Activated CD4-positive, alpha-beta T cell treated with anti-CD3 and anti-CD28 coated beads, Interleukin-2, Interleukin-4, amounts not matched to agents 100 ng/mL and 50 ng/mL, durations not matched to agents 16 hours and 8 hours (primary cell): ENCODE measurements around the gene CCNB3.
"Not testable (repeated sequence)": the region's sequence is repeated elsewhere in the genome, so short reads cannot be mapped to it uniquely, and the experiment has no call there.

Experiments
- DNase-seq: peaks from one replicate; pipeline ENCODE4 v3.0.0-alpha.2; 2020; ENCODE audit warnings: low spot score

CCNB3 gene, protein sequence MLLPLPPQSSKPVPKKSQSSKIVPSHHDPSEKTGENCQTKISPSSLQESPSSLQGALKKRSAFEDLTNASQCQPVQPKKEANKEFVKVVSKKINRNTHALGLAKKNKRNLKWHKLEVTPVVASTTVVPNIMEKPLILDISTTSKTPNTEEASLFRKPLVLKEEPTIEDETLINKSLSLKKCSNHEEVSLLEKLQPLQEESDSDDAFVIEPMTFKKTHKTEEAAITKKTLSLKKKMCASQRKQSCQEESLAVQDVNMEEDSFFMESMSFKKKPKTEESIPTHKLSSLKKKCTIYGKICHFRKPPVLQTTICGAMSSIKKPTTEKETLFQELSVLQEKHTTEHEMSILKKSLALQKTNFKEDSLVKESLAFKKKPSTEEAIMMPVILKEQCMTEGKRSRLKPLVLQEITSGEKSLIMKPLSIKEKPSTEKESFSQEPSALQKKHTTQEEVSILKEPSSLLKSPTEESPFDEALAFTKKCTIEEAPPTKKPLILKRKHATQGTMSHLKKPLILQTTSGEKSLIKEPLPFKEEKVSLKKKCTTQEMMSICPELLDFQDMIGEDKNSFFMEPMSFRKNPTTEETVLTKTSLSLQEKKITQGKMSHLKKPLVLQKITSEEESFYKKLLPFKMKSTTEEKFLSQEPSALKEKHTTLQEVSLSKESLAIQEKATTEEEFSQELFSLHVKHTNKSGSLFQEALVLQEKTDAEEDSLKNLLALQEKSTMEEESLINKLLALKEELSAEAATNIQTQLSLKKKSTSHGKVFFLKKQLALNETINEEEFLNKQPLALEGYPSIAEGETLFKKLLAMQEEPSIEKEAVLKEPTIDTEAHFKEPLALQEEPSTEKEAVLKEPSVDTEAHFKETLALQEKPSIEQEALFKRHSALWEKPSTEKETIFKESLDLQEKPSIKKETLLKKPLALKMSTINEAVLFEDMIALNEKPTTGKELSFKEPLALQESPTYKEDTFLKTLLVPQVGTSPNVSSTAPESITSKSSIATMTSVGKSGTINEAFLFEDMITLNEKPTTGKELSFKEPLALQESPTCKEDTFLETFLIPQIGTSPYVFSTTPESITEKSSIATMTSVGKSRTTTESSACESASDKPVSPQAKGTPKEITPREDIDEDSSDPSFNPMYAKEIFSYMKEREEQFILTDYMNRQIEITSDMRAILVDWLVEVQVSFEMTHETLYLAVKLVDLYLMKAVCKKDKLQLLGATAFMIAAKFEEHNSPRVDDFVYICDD (N-terminal part only)

DNA sequence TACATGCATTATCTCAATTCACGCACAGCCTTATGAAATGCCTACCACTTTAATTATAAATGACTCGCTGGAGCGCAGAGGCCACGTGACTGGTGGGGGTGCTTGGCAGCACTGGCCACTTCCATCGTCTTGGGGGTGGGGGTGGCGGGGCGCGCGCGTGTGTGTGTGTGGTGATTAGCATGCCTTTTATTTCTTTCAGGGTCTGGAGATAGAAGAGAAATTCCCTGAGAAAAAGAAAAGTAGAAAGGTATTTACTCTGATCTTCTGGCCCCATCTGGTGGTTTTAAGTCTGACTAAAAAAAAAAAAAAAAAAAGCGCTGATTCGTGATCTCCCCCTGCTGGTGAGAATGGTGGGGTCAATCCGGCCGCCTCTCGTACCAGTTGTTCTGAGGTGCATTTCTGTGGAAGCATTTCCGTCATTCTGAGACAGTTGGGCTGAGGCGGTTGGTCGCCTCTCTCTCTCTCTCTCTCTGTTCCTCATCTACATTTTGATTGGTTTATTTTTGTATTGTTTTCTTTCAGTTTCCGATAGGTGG is at the start of gene CCNB3:
Gene CCNB3, plus strand, starts transcription at position 402 of the 536 bp plus-strand sequence. CDS start 80,399 bp downstream, outside the sequence.
- DNase-seq: peak; percentile 74

DNA sequence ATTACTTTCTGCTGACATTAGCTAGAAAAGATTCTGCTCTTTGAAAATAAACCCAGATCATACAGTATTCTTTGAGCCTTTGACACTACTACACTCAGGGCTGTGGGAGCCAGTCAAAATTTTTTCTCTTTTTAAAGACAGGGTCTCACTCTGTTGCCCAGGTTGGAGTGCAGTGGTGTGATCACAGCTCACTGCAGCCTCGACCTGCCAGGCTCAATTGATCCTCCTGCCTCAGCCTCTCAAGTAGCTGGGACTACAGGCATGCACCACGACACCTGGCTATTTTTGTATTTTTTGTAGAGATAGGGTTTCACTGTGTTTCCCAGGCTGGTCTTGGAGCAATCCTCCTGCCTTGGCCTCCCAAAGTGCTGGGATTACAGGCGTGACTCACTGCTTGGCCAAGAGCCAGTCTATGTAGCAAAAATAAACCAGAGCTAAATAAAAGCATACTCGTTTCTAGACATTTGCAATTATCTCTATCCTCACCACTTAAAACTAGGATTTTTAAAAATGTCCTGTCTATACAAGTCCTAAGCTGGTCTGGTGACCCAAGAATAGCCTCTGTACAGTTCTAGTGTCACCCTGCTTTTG is 46.9 kb upstream of the CCNB3 start:
- DNase-seq: no peak

DNA sequence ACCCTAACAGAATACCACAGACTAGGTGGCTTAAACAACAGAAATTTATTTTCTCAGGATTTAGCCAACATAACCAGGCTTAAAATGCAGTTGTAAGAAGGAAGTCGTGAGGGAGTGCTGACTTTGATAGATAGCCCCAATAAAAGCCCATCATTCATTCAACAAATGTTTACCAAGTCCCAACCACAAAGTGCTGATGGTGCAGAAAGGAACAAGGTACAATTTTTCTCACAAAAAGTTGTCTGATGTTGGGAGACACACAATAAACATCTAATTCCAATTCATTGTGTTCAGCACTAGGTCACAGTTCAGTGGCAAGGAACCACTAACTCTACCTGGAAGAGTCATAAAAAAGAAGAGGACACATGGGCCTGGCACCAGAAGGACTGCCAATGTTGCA is 46.0 kb upstream of the CCNB3 start:
- no peak for DNase-seq

DNA sequence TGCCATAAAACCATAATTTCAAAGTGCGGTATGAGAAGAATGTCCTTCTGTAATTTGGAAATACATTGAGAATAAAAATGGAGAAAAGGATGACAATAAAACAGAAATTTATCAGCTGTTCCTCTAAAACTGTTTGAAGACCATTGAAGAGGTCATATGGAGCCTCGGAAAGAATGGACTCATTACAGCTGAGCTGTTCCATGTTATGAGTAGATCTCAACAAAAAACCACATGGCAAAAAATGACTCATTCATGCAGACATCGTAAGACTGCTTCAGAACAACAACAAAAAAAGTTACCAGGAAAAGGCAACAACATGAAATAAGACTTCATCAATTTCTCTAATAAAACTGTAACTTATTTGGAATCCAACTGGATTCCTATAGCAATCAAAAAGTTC is 43.4 kb upstream of the CCNB3 start:
- peak; percentile 24 for DNase-seq

DNA sequence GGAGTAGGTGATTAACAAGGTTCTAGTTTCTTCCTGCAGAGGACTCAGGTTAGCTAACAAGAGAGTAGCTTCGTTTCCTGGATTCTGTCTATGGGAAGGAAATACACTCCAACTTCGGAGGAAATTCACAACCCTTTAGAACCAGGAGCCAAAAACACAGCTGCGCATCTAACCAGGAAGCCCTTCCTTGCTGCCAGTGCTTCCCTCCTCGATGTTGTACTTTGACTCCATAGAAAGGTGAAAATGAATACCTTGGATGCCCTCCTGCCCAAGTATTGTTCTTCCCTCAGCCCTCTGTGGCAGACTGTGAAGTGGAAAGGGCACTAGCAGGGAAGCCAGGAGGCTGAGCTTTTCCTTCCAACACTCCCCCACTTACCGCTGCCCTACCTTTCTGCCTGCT is 38.8 kb upstream of the CCNB3 start:
- no peak for DNase-seq

DNA sequence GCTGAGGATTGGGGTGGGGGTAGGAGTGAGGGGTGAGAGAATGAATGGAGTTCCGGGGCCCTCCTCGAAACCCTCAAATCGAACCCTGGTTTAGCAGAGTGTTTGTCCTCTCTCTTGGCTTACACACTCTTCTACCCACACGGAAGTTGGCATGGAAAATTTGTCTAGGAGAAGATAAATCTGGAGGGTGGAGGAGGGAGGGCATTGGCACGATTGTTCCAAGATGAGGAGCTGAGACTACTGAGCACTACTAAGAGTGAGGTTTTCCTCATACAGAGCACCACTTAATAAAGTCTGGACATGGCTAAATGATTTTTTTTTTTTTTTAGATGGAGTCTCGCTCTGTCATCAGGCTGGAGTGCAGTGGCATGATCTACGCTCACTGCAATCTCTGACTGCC is 37.2 kb upstream of the CCNB3 start:
- DNase-seq: no peak

DNA sequence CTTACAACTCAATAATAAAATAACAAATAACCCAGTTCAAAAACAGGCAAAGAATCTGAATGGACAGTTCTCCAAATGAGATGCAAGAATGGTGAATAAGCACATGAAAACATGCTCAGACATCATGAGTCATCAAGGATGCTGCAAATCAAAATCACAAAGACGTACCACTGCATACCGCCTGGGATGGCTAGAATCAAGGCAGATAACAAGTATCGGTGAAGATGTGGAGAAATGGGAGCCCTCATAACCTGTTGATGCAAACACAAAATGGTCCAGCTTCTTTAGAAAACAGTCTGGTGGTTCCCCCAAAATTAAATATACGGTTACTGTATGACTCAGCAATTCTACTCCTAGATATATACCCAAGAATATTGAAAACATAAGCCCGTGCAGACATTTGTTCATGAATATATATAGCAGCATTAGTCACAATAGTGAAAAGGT is 36.3 kb upstream of the CCNB3 start:
- DNase-seq: peak; percentile 18

DNA sequence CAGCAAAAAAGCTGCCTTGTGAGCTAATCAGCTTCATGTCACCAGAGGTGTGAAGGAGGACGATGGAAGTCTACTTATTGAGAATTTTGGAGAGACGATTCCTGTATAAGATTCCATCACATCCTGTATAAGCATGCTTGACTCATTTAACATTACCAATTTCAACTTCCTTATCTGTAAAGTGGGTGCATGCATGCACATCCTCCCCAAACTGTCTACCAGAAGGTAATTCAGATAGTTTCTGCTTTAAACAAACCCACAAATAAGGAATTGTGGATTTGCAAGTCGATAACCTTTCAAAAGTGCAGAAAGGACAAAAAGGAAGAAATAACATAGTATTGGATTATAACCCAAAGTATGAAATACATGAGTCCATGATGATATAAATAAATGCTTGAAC is 34.8 kb upstream of the CCNB3 start:
- DNase-seq: no peak

DNA sequence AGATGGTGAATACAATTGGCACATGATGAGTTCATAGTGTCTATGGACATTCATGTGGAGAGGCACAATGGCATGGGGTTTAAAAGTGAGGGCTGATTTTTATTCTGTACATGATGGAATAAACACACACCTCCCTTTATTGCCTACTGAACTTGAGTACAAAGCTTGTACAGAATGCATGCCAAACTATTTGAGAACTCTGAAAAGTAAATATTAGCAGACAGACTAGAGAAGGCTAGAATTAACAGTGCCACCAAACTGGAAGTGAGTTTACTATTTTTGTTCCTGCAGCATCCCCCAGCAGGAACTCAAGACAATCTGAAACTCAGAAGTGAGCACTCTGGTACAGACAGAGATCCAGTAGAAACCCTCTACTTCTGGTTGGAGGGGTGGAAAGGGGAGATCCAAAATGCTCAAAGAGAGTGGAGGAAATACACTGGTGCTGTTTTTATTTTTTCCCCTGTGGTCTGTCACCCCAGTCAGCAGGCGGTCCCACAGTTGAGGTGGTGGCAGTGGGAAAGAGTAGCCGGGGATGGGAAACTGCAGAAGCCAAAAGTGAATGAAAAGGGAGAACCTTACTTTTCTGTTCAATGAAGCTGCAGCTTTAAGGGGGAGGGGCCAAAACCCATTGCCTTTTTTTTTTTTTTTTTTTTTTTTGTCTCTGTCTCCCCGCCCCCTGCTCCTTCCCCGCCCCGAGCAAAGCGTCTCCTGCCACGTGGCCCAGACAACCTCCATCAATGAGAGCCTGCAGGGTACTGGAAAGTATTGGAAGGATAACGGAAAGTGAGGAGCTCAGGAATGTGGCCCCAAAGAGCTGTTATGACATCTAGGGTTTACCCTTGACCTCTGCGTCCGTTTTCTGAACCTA is 24.3 kb upstream of the CCNB3 start:
- no peak for DNase-seq

DNA sequence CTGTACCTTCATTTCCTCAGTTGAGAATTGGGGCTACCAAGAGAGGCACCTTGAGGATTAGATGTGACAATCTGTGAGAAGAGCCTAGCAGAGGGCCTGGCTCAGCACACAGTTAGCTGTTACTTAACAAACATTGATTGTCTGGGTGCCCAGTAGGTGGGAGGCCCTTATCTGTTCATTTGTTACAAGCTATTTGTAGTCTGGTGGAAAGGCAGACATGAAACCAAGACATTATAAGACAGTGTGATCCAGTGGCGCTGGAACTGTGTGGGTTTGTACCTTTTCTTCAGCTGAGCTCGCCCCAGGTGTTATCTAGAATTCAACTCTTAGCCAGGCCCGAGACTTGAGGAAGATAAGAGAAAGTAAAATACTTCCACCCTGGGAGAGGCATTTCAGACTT is 20.7 kb upstream of the CCNB3 start:
- DNase-seq: no peak

DNA sequence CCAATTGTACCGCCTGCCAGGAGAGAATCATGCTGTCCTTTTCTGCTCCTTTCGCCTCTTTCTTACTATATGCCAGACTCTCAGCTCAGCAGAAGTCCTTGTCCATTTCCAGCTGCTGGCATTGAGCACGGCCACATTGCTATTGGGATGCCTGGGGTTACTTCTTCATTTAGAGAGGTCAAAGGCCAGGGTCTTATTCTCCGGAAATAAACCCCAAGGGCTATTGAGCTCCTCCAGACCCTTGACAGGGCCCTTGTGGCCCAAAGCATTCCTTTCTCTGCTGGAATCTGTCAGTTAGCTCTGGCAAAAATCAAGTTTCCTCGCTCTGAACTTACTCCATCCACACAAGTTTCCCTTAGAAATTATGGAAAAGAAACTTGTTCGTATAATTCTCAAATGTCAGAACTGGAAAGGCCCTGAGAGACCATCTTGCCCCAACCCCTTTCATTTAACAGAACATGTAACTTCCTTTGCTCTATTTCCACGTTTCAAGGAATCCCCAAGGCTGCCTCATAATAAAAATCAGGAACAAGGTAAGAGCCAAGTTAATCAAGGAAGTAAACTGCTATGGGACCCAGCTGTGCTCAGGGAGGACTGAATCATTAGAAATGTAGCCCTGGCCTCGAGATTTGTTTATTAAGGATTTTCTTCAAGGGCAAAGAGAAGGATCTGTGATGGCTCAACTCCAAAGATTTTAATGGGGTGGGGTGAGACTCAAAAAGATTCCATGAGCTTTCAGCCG is 15.5 kb upstream of the CCNB3 start:
- DNase-seq: no peak

DNA sequence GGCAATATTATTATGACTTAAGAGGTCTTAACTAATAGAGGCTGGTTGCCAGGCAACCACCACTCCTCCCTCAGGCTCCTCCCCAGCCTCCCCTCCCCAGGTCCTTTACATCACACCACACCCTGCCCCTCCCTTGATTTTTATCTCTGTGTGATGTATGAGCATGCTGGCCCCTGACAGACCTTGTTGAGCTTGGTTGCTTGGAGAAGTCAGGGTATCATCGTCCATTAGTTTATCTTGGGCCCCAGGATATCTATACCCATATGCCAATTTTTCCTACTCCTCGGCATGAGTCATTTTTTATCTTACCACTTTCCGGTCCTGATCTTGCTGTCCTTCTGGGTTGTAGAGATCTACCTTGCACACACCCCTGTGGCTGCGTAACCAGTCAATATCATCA is 6.2 kb upstream of the CCNB3 start:
- DNase-seq: no peak

DNA sequence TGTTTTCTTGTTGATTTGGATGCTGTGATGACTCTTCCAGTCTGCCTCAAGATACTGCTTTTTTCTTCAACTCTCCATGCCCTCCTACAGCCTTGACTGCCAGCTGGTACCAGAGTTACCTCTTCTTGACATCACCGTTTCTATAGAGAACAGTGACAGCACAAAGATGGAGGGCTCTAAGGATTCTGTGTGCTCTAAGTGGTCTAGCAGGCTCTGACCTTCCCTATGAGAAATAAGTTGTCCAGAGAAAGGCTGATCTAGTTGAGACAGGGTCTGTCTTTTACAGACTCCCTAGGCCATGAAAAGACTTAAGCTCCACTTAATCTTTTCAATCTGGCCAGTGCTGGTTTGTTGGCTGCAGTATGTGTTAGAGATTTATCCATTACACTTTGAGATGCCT is 3.7 kb upstream of the CCNB3 start, which contains the start of gene AKAP4:
Gene AKAP4, minus strand, starts transcription at position 101 of the 400 bp plus-strand sequence. CDS start 118 bp downstream, outside the sequence.
- no peak for DNase-seq

DNA sequence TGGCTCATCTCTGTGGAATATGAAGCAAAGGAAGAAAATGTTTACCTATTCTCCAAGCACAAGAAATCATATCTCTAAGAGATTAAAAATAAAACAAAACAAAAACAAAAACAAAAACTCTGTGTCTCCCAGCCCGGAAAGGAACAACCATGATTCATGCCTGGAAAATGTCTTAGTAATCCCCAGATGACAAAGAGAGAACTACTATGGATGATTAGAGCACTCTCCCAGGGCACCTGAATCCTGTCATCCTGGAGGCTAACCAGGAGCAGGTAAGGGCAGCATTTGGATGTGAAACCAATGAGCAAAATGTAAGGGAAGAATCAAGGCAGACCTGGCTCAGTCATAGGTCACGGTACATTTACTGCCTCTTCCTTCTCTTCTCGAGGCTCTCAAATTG is 2.0 kb upstream of the CCNB3 start:
- no peak for DNase-seq

DNA sequence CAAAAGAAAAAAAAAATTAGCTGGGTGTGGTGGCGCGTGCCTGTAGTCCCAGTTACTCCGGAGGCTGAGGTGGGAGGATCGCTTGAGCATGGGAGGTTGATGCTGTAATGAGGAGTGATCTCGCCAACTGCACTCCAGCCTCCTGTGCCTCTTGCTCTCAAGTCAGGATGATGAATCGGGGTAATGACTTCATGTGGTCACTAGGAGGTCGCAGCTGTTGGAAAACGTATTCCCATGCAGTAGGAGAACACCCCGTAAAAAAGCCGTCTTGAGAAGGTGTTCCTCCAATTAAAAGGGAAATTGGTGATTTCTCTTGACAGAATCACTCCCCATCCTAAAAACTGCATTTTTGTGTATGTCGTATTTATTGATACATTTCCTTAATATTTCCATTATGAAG is 2.2 kb downstream of the CCNB3 start:
- DNase-seq: no peak

DNA sequence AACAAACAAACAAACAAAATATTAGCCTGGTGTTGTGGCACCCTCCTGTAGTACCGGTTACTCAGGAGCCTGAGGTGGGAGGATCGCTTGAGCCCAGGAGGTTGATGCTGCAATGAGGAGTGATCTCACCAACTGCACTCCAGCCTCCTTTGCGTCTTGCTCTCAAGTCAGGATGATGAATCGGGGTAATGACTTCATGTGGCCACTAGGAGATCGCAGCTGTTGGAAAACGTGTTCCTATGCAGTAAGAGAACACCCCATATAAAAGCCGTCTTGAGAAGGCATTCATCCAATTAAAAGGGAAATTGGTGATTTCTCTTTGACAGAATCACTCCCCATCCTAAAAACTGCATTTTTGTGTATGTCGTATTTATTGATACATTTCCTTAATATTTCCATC is 6.9 kb downstream of the CCNB3 start:
- DNase-seq: peak; percentile 18

DNA sequence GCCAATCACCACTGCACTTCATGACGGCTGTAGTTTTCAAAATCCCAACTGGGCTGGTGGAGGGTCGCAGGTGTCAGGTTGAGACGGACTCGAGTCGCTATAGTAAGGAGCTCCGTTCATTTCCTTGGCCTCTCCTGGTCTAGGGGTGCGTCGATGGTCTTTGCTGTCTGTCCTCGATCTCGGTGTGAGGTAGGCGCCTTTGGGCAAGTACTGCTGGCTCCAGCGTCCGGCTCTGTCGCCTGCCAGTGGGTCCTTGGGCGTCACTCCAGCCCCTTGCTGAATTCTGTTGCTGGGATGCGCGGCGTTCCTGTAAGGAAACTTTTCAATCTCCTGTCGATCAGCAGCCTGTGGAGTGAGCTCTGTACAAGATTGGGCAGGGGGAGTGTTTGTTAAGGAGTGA is 76.7 kb downstream of the CCNB3 start:
- no peak for DNase-seq

DNA sequence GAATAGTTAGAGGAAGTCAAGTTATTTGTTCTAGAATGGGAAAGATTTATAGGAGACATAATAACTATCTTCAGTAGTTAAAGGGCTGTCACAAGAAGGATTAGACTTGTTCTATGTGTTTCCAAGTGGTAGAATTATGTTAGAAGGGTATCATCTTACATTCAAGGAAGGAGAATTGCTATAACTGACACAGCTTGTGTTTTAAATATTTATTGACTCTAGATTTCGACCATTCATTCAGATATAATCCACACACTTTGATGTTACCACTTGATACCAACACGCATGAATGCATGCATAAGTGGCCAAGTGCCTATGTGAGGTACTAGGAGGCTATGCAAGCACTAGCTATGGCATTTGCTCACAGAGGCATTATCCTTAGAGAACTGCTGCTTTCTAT is 122.7 kb downstream of the CCNB3 start:
- no peak for DNase-seq

DNA sequence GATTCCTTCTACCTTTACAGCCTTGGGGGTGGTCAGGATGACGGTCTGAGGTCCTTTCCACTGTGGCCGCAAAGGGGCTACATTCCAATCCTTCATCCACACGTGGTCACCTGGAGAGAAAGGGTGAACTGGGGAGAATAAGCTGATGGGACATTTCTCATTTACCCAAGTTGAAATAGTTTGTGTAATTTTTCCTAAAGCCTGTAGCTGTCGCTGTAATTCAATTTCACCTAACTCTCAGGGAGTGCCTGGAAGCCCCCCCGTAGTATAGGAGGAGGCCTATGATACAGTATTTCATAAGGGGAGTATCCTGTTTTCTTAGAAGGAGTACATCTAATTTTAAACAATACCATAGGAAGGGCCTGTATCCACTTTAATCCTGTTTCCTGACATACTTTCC is 128.1 kb downstream of the CCNB3 start:
- not testable (repeated sequence) for DNase-seq

DNA sequence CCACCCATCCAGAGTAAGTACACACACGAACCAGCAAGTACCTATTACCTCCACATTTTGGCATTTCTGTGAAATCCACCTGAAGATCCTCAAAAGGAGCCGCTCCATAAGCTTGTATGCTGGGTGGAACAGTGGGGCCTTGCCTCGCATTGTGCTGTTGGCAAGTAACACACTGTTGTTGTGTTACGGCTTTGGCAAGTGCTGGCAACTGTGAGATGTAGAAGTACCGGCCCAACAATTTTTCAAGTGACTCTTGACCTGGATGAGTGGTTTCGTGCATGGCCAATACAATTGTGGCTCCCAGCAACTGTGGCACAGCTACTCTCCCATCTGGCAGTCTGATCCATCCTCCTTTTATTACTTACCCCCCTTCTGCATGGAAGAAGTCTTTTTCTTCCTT is 128.7 kb downstream of the CCNB3 start:
- no peak for DNase-seq
